Neural cell (in vitro differentiated cells): ENCODE results near the gene MANBA.

ENCODE experiments used
- CTCF ChIP-seq: fragments of 450-650 bp; IDR thresholded peaks from 2 replicates; pipeline ENCODE4 v1.5.1; 2014; ENCODE audit warnings: antibody characterized with exemption, mild to moderate bottlenecking, moderate library complexity; ENCODE audit not compliant: poor library complexity, severe bottlenecking
- SMC3 ChIP-seq: fragments of 450-650 bp; conservative IDR thresholded peaks from 2 replicates; pipeline ENCODE4 v1.6.1; 2014; ENCODE audit warnings: antibody characterized with exemption, mild to moderate bottlenecking, moderate library complexity; ENCODE audit not compliant: poor library complexity

GRCh38 chr4:102598762-102599374 is 161.9 kb downstream of the MANBA start:
- TF ChIP-seq SMC3 (no peak), CTCF (no peak)
